Peyer's patch (tissue), 4 donors: ENCODE measurements around the gene PHYKPL.

ENCODE experiments used
- CTCF ChIP-seq, 6 experiments: fragments of 450-650 bp in 4 of 6; fragments of 200-600 bp in 2 of 6; sonication (generic) in 1 of 6; IDR thresholded peaks; one replicate each; pipeline ENCODE4 v1.5.1; 2017 to 2019; ENCODE audit warnings: antibody characterized with exemption in 6 of 6, mild to moderate bottlenecking in 3 of 6, moderate library complexity in 1 of 6
- POLR2A ChIP-seq, 2 donors: fragments of 450-650 bp; IDR thresholded peaks; one replicate each; pipeline ENCODE4 v1.5.1; 2017; ENCODE audit warnings: antibody characterized with exemption in 2 of 2, mild to moderate bottlenecking in 2 of 2, moderate library complexity in 2 of 2

- TF ChIP-seq CTCF (IDR thresholded peaks at IDR 0.05) (no peak), POLR2A (IDR thresholded peaks at IDR 0.05) (no peak)
Observed at GRCh38 chr5:178205749-178206047, 26.9 kb downstream of the PHYKPL start.
